ENCODE data around the gene CRYBG1. TPM values are rescaled to one million over a fixed set of nuclear protein-coding genes. Genes with fewer than 3 reads are reported as not detected.

Gene CRYBG1
- total RNA-seq, 3 donors from 2014 or later = 26.6 to 93.0 (median 86.4) TPM

GRCh38 chr6:106477146-106477545 lies 116.6 kb downstream of the CRYBG1 start:
- H3K4me1 ChIP-seq (ENCODE audit: low read depth) = no peaks in the 10 kb centered on the region
- no peak for DNase-seq
- no peak for ATAC-seq
- no peak overlapping the region for H3K4me3 ChIP-seq
- no peaks in the 10 kb centered on the region for H3K36me3 ChIP-seq (ENCODE audit: low read depth)
- intact Hi-C loops (cut with DNase I, micrococcal nuclease) = no loop called here
- no peaks in the 10 kb centered on the region for H3K9me3 ChIP-seq
- no peak for TF ChIP-seq CTCF (IDR thresholded peaks at IDR 0.05)

- TF ChIP-seq CTCF (IDR thresholded peaks at IDR 0.05) = no peak
- ATAC-seq = no peak
- no peak overlapping the region for H3K4me3 ChIP-seq
- no peaks in the 10 kb centered on the region for H3K4me1 ChIP-seq (ENCODE audit: low read depth)
- intact Hi-C loops (cut with DNase I, micrococcal nuclease) = no loop called here
- H3K9me3 ChIP-seq = no peaks in the 10 kb centered on the region
- DNase-seq = no peak
- H3K36me3 ChIP-seq (ENCODE audit: low read depth) = no peaks in the 10 kb centered on the region
These were observed 117.3 kb downstream of the CRYBG1 start for GRCh38 chr6:106477790-106478189.

GRCh38 chr6:106486236-106486635 lies 125.7 kb downstream of the CRYBG1 start:
- intact Hi-C loops (cut with DNase I, micrococcal nuclease) = no loop called here
- no peak for ATAC-seq
- TF ChIP-seq CTCF (IDR thresholded peaks at IDR 0.05) = no peak

GRCh38 chr6:106488494-106489370 lies 128.2 kb downstream of the CRYBG1 start:
- Histone ChIP-seq H3K4me3 (no peak overlapping the region), H3K4me1 (ENCODE audit: low read depth) (no peaks in the 10 kb centered on the region), H3K36me3 (ENCODE audit: low read depth) (no peaks in the 10 kb centered on the region), H3K9me3 (no peaks in the 10 kb centered on the region)
- intact Hi-C loops (cut with DNase I, micrococcal nuclease) = no loop called here
- ATAC-seq (no peak), DNase-seq (no peak)
- no peak for TF ChIP-seq CTCF (IDR thresholded peaks at IDR 0.05)

More at GRCh38 chr6:106486236-106486635, 125.7 kb downstream of the CRYBG1 start:
- H3K36me3 ChIP-seq (ENCODE audit: low read depth) = no peaks in the 10 kb centered on the region
- H3K9me3 ChIP-seq = no peaks in the 10 kb centered on the region
- no peak overlapping the region for H3K4me3 ChIP-seq
- no peaks in the 10 kb centered on the region for H3K4me1 ChIP-seq (ENCODE audit: low read depth)
- DNase-seq = no peak

- intact Hi-C loops (cut with DNase I, micrococcal nuclease) = no loop called here
- ATAC-seq = no peak
- Histone ChIP-seq H3K36me3 (ENCODE audit: low read depth) (no peaks in the 10 kb centered on the region), H3K9me3 (no peaks in the 10 kb centered on the region), H3K4me3 (no peak overlapping the region), H3K4me1 (ENCODE audit: low read depth) (no peaks in the 10 kb centered on the region)
- no peak for DNase-seq
- TF ChIP-seq CTCF (IDR thresholded peaks at IDR 0.05) = no peak
These were observed 129.5 kb downstream of the CRYBG1 start for GRCh38 chr6:106490030-106490429.

All from mucosa of descending colon (tissue), 3 donors.